NCI-H146 treated with DMSO at 0.1 percent for 48 hours (cell line): ENCODE data around the gene NEK10.
"Not testable (repeated sequence)": the region's sequence is repeated elsewhere in the genome, so short reads cannot be mapped to it uniquely, and the experiment has no call there.

Experiments
- DNase-seq: peaks from one replicate; lab custom pipeline; 2025; ENCODE audit not compliant: unreplicated experiment; lab: John Stamatoyannopoulos, UW

NEK10 gene

GRCh38 chr3:27352047-27352446 is 17.1 kb downstream of the NEK10 start:
- DNase-seq, result no peak

GRCh38 chr3:27349832-27350231 is 19.4 kb downstream of the NEK10 start:
- DNase-seq, result no peak

- no peak for DNase-seq
Observed at GRCh38 chr3:27345959-27346865, 23.0 kb downstream of the NEK10 start.

- no peak for DNase-seq
Observed at GRCh38 chr3:27345493-27345892, 23.7 kb downstream of the NEK10 start.

- no peak for DNase-seq
Observed at GRCh38 chr3:27345045-27345444, 24.1 kb downstream of the NEK10 start.

- DNase-seq, result no peak
Observed at GRCh38 chr3:27344192-27344591, 25.0 kb downstream of the NEK10 start.

- DNase-seq, result no peak
Observed at GRCh38 chr3:27342267-27342666, 26.9 kb downstream of the NEK10 start.

- no peak for DNase-seq
Observed at GRCh38 chr3:27340534-27340933, 28.6 kb downstream of the NEK10 start.

- DNase-seq, result no peak
Observed at GRCh38 chr3:27335571-27335970, 33.6 kb downstream of the NEK10 start.

GRCh38 chr3:27333843-27334242 is 35.3 kb downstream of the NEK10 start:
- no peak for DNase-seq

- DNase-seq, result not testable (repeated sequence)
Observed at GRCh38 chr3:27328982-27329762, 40.0 kb downstream of the NEK10 start.

- DNase-seq, result no peak
Observed at GRCh38 chr3:27326629-27327545, 42.3 kb downstream of the NEK10 start.

- DNase-seq, result no peak
Observed at GRCh38 chr3:27326202-27326601, 43.0 kb downstream of the NEK10 start.

- DNase-seq, result no peak
Observed at GRCh38 chr3:27325419-27325818, 43.8 kb downstream of the NEK10 start.

- DNase-seq, result no peak
Observed at GRCh38 chr3:27324686-27325085, 44.5 kb downstream of the NEK10 start.

- no peak for DNase-seq
Observed at GRCh38 chr3:27323087-27323570, 46.1 kb downstream of the NEK10 start.

GRCh38 chr3:27322634-27323033 is 46.5 kb downstream of the NEK10 start:
- no peak for DNase-seq

GRCh38 chr3:27319847-27320526 is 49.2 kb downstream of the NEK10 start:
- DNase-seq, result no peak

GRCh38 chr3:27319304-27319703 is 49.9 kb downstream of the NEK10 start:
- DNase-seq, result no peak

GRCh38 chr3:27317096-27317495 is 52.1 kb downstream of the NEK10 start:
- DNase-seq, result no peak
